Measurements from ENCODE around the gene FUZ. TPM values are rescaled to one million over a fixed set of nuclear protein-coding genes. Genes with fewer than 3 reads are reported as not detected.

The FUZ gene
- total RNA-seq, 1 donor from 2014 or later = 25.8 TPM

- no peaks in the 10 kb centered on the region for H3K27me3 Mint-ChIP-seq (ENCODE audit: low read depth)
- peaks cover 23% of the 10 kb centered on the region for H3K4me1 Mint-ChIP-seq
- H3K9me3 Mint-ChIP-seq = no peaks in the 10 kb centered on the region
- H3K27ac Mint-ChIP-seq = no peak overlapping the region
- H3K4me3 Mint-ChIP-seq = no peak overlapping the region
- no peak for DNase-seq (ENCODE audit: low spot score in 2 of 2, unreplicated experiment in 2 of 2)
- peaks cover 10% of the 10 kb centered on the region for H3K36me3 Mint-ChIP-seq
- TF ChIP-seq CTCF (IDR thresholded peaks at IDR 0.05; ENCODE audit: unreplicated experiment) = no peak
These were observed 41.4 kb downstream of the FUZ start for GRCh38 chr19:49771674-49772139.

GRCh38 chr19:49770529-49770928 is 42.6 kb downstream of the FUZ start:
- Mint-ChIP-seq H3K27ac (peak overlapping the region; percentile 34), H3K9me3 (no peaks in the 10 kb centered on the region), H3K36me3 (peaks cover 4% of the 10 kb centered on the region), H3K4me3 (no peak overlapping the region), H3K27me3 (ENCODE audit: low read depth) (no peaks in the 10 kb centered on the region), H3K4me1 (peaks cover 31% of the 10 kb centered on the region)
- no peak for TF ChIP-seq CTCF (IDR thresholded peaks at IDR 0.05; ENCODE audit: unreplicated experiment)
- no peak for DNase-seq (ENCODE audit: low spot score in 2 of 2, unreplicated experiment in 2 of 2)

DNA sequence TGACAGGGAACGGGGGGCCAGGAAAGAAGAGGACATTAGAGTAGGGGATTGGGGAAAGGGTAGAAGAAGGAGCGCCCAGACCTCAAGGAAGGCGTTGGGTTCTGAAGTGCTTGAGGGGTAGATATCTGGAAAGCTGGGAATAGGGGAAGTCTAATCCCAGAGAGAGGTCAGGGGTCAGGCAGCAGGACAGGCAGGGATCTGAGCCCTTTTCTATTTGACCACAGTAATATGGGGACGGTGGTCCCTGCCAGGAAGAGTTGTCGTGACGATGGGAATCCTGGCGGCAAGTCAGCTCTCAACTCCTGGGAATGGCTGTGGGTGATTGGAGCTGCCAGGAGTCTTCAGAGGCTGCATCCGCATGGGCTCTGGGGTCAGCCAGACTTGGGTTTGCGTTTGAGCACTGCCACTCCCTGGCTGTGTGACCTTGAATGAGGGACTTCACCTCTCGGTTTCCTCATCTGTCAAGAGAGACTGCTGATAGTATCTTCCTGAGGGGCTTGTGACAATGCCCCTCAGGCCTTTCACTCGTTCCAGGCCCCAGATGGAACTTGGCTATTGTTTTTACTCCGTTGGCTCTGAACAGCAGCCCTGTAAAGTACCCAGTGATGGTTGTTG is 45.0 kb downstream of the FUZ start:
- H3K27me3 Mint-ChIP-seq (ENCODE audit: low read depth) = no peaks in the 10 kb centered on the region
- peak overlapping the region; percentile 95 for H3K4me3 Mint-ChIP-seq
- no peaks in the 10 kb centered on the region for H3K9me3 Mint-ChIP-seq
- H3K4me1 Mint-ChIP-seq = peaks cover 35% of the 10 kb centered on the region
- TF ChIP-seq CTCF (IDR thresholded peaks at IDR 0.05; ENCODE audit: unreplicated experiment) = no peak
- no peaks in the 10 kb centered on the region for H3K36me3 Mint-ChIP-seq
- no peak for DNase-seq (ENCODE audit: low spot score in 2 of 2, unreplicated experiment in 2 of 2)
- H3K27ac Mint-ChIP-seq = peak overlapping the region; percentile 82

DNA sequence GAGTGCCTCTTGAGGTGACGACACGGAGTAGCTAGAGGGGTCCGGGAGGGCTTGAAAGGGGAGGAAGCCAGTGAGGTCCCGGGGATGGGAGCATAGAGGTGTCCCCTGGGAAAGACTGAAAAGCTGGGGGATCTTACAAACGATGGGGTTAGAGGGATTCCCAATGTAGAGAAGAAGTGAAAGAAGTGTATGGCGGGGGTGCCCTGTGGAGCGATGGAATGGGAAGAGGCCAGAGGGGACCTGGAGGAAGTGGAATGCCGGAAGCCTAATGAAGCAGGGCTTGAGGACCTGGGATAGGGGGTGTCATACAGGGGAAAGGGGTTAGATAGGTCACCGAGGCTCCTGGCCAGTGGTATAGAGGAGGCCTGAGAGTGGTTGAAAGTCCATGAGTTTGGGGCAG is 45.7 kb downstream of the FUZ start:
- peaks cover 31% of the 10 kb centered on the region for H3K4me1 Mint-ChIP-seq
- H3K36me3 Mint-ChIP-seq = no peaks in the 10 kb centered on the region
- DNase-seq (ENCODE audit: low spot score in 2 of 2, unreplicated experiment in 2 of 2) = no peak
- no peak for TF ChIP-seq CTCF (IDR thresholded peaks at IDR 0.05; ENCODE audit: unreplicated experiment)
- H3K9me3 Mint-ChIP-seq = no peaks in the 10 kb centered on the region
- peak overlapping the region; percentile 82 for H3K27ac Mint-ChIP-seq
- no peaks in the 10 kb centered on the region for H3K27me3 Mint-ChIP-seq (ENCODE audit: low read depth)
- H3K4me3 Mint-ChIP-seq = peak overlapping the region; percentile 95

DNA sequence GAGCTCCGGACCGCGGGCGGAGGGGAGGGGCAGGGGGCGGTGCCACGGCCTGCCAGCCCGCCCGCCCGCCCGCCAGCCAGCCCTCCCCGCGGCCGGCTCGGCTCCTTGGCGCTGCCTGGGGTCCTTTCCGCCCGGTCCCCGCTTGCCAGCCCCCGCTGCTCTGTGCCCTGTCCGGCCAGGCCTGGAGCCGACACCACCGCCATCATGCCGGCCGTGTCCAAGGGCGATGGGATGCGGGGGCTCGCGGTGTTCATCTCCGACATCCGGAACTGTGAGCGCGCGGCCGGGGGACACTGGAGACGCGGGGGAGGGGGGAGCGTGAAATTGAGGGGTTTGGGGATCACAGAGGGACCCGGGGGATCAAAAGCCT is 46.2 kb downstream of the FUZ start, which contains the start of gene AP2A1:
AP2A1 (plus strand) TSS at position 72 of the 370 bp plus-strand sequence; CDS start at position 205, 133 bp downstream.
- no peak for TF ChIP-seq CTCF (IDR thresholded peaks at IDR 0.05; ENCODE audit: unreplicated experiment)
- Mint-ChIP-seq H3K27ac (peak within 1 kb of the TSS; percentile 99), H3K4me1 (peaks cover 31% of the 10 kb centered on the region), H3K36me3 (no peaks in the 10 kb centered on the region), H3K9me3 (no peaks in the 10 kb centered on the region), H3K4me3 (peak within 1 kb of the TSS; percentile 95), H3K27me3 (ENCODE audit: low read depth) (no peaks in the 10 kb centered on the region)
- no peak for DNase-seq (ENCODE audit: low spot score in 2 of 2, unreplicated experiment in 2 of 2)

Data from mesothelial cell of epicardium (in vitro differentiated cells).